Erythroblast (primary cell): Measurements from ENCODE around the gene CAPN5.

Source experiments
- GATA1 ChIP-seq: IDR thresholded peaks from 2 replicates; pipeline ENCODE4 v1.6.1; 2011; ENCODE audit warnings: low read depth, mild to moderate bottlenecking, control low read depth, low read length, moderate library complexity
- POLR2A ChIP-seq: IDR thresholded peaks from 2 replicates; pipeline ENCODE4 v1.6.1; 2011; ENCODE audit warnings: mild to moderate bottlenecking, low read length

DNA sequence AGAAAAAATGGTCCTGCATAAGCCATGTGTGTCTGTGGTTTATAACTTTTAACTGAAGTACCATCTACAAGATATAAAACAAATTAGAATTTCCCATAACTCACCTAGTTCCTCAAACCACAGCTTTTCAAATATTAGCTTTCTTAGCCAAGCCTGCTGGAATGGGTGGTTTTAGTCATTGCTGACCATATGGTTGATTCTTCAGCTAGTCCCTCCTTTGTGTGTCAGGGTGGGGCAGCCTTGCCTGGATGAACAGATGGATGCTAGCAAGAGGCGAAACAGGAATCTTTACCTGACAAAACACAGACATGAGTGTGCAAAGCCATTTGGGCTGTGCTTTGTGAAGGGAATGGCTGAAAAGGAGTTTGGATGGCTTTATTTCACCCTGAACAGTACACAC lies 39.5 kb upstream of the CAPN5 start:
- no peak for TF ChIP-seq POLR2A
- TF ChIP-seq GATA1 = no peak
